H1 (cell line): ENCODE results near the gene EFCAB6. TPM values are rescaled to one million over a fixed set of nuclear protein-coding genes. Genes with fewer than 3 reads are reported as not detected.

Experiments
- JUN ChIP-seq: IDR thresholded peaks from 2 replicates; pipeline ENCODE4 v1.6.1; 2011; ENCODE audit warnings: low read depth, mild to moderate bottlenecking, improper control_type of control experiment, low read length
- polyA plus RNA-seq, 7 experiments: library from polyadenylated mRNA; depleted of rRNA in 3 of 7; stranded (reverse) in 5 of 7; unstranded in 2 of 7; fragments of >200 nt in 5 of 7; fragments of 200-250 nt in 2 of 7; gene quantifications; 1 replicate in 5 of 7; 2 replicates in 1 of 7; 4 replicates in 1 of 7; pipeline versions ENCODE4 v1.2.1 to v1.2.3, GENCODE V29; 2011 to 2013; ENCODE audit warnings: missing spikeins in 2 of 7, mixed read lengths in 2 of 7
- small RNA-seq: library from polyadenylated mRNA; stranded (forward); fragments of <200 nt; extraction: miRNeasy Mini kit (QIAGEN cat#:217004); gene quantifications from one replicate; pipeline ENCODE3, GENCODE V24; 2013; ENCODE audit not compliant: insufficient read depth
- total RNA-seq: library from RNA; stranded (reverse); fragmentation: NEBNext Ultra II Directional; extraction: Animal tissue kit (Norgen Biotek cat#: 25700); gene quantifications from 2 replicates; pipeline ENCODE4 v1.2.1, GENCODE V29; 2021

Gene EFCAB6
- total and polyA plus RNA-seq, 2 of the 8 experiments (the other 6 are each of a cell fraction or from before 2014, with no cell fraction given) = 0.32 to 1.7 TPM

DNA sequence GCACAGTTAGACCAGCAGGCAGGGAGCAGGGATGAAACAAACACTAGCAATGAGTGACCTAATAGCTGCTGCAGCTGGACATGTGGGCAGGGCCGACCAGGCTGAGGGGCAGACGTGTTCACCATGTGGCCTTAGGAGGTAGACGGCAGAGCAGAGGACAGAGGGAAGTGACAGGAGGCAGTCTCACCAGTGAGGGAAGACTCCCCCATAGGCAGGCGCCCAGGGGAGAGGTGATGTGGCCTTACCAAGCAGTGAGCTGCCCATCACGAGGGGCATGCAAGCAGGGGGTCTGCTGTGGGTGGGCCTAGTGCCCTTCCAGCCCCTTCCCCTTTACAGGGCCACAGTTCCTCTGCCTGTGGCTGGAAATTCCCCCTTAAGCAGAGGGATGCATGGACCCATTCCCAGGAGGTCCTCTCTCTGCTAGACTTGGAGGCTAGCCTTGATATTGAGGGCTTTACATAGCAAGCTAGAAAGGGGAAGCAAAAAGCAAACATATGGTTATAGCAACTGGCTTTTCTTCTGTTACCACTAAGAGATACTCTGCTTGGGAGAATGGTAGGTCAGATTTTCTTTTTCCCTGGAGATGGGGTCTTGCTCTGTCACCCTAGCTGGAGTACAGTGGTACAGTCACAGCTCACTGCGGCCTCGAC is 332.7 kb downstream of the EFCAB6 start (continued):
- TF ChIP-seq JUN = no peak

Small RNAs within 50 kb of the gene (small RNA-seq; reads per million reads assigned to genes)
- not detected for gene HMGN2P9

Other genes with a start within 250 kb of the EFCAB6 start
- 7.0 and 9.1 TPM in 2 replicates for gene SULT4A1, start 50.2 kb upstream of the EFCAB6 start, total RNA-seq
- gene SULT4A1, start 50.2 kb upstream of the EFCAB6 start, polyA plus RNA-seq (2011; rRNA removed) = 11.8 and 19.5 TPM in 2 replicates
- 6.8 and 8.2 TPM in 2 replicates for gene PNPLA5, start 79.7 kb upstream of the EFCAB6 start, total RNA-seq
- gene PNPLA5, start 79.7 kb upstream of the EFCAB6 start, polyA plus RNA-seq (2011; rRNA removed) = 3.9 and 5.2 TPM in 2 replicates
- gene PNPLA3, start 111.5 kb upstream of the EFCAB6 start, total RNA-seq = 23.4 and 24.6 TPM in 2 replicates
- gene PNPLA3, start 111.5 kb upstream of the EFCAB6 start, polyA plus RNA-seq (2011; rRNA removed) = 17.5 and 21.0 TPM in 2 replicates
- gene SAMM50, start 143.1 kb upstream of the EFCAB6 start, total RNA-seq = 67.2 and 70.3 TPM in 2 replicates
- gene SAMM50, start 143.1 kb upstream of the EFCAB6 start, polyA plus RNA-seq (2011; rRNA removed) = 45.4 and 47.1 TPM in 2 replicates
- gene PARVB, start 212.0 kb upstream of the EFCAB6 start, total RNA-seq = 18.6 and 19.4 TPM in 2 replicates
- 14.5 and 18.4 TPM in 2 replicates for gene PARVB, start 212.0 kb upstream of the EFCAB6 start, polyA plus RNA-seq (2011; rRNA removed)